ENCODE data around the gene EFNA5.

GRCh38 chr5:107466233-107466769 is 204.4 kb downstream of the EFNA5 start:
- TF ChIP-seq POLR2A (IDR thresholded peaks at IDR 0.05): no peak
- TF ChIP-seq CTCF (IDR thresholded peaks at IDR 0.05): no peak

Data from uterus (tissue), 2 donors.